GM12878 (cell line): Measurements from ENCODE around the gene TRABD2B. TPM values are rescaled to one million over a fixed set of nuclear protein-coding genes. Genes with fewer than 3 reads are reported as not detected.

Source experiments
- ATAC-seq: fragments of 200-7000 bp; cut with Tn5 transposase; 3 replicates; pipeline ENCODE4 v1.9.1; 2020; ENCODE audit warnings: mild to moderate bottlenecking, moderate library complexity
- BruUV-seq: library from RNA; stranded (reverse); fragments of 400-500 nt; replicated peaks from 2 replicates; lab custom pipeline; 2021; lab: Mats Ljungman, UMichigan
- CTCF ChIA-PET: fragments of 300-600 bp; sonication (Branson Sonifier 250); formaldehyde crosslinking; extraction: SDS; loops from one replicate; lab custom pipeline; 2021; ENCODE audit warnings: inconsistent platforms; lab: Yijun Ruan, JAX
- POLR2A ChIA-PET: fragments of 350-600 bp; formaldehyde crosslinking; extraction: SDS; loops from one replicate; lab custom pipeline; 2021; ENCODE audit warnings: inconsistent platforms; lab: Charles Lee
- RAD21 ChIA-PET: fragments of 300-600 bp; sonication (Branson Sonifier 250); formaldehyde crosslinking; loops from one replicate; lab custom pipeline; 2023; ENCODE audit warnings: antibody characterized with exemption; ENCODE audit not compliant: unreplicated experiment; lab: Charles Lee
- SMC1A ChIA-PET: fragments of 300-600 bp; sonication (Branson Sonifier 250); formaldehyde crosslinking; loops from one replicate; lab custom pipeline; 2023; ENCODE audit not compliant: unreplicated experiment, uncharacterized antibody; lab: Charles Lee
- DNase-seq: peaks from one replicate; pipeline ENCODE4 v3.0.0-alpha.2; 2011; ENCODE audit warnings: low read depth, low spot score
- FAIRE-seq: peaks from 3 replicates; lab custom pipeline; 2011; peaks lifted over from hg19 to GRCh38; lab: Jason Lieb, UNC
- H2AFZ ChIP-seq: 2 replicates; pipeline ENCODE4 v1.6.0; 2011; ENCODE audit warnings: low read depth, low read length, control low read depth; ENCODE audit not compliant: control insufficient read depth
- H3K27ac ChIP-seq: 2 replicates; pipeline ENCODE4 v1.5.1; 2011; ENCODE audit warnings: control low read depth; ENCODE audit not compliant: control insufficient read depth, insufficient read depth
- H3K27me3 ChIP-seq, 2 experiments: replicated peaks in 1 of 2; 2 replicates each; pipeline versions ENCODE4 v1.6.0 to v1.6.1; 2011; ENCODE audit warnings: low read length in 1 of 2; ENCODE audit not compliant: control insufficient read depth in 2 of 2, insufficient read depth in 2 of 2
- H3K36me3 ChIP-seq, 2 experiments: 2 replicates each; pipeline ENCODE4 v1.5.1; 2011; ENCODE audit warnings: low read length in 1 of 2; ENCODE audit not compliant: control insufficient read depth in 2 of 2, insufficient read depth in 2 of 2
- H3K4me1 ChIP-seq: 2 replicates; pipeline ENCODE4 v1.6.1; 2011; ENCODE audit warnings: mild to moderate bottlenecking, low read length, moderate library complexity, mixed read lengths; ENCODE audit not compliant: control insufficient read depth, insufficient read depth
- H3K4me2 ChIP-seq: 2 replicates; pipeline ENCODE4 v1.6.0; 2011; ENCODE audit warnings: control low read depth; ENCODE audit not compliant: control insufficient read depth, insufficient read depth
- H3K4me3 ChIP-seq: fragments of 200-600 bp; sonication (generic); 2 replicates; pipeline ENCODE4 v1.5.1; 2016
- H3K79me2 ChIP-seq: 2 replicates; pipeline ENCODE4 v1.6.0; 2011; ENCODE audit warnings: low read length; ENCODE audit not compliant: control insufficient read depth, insufficient read depth
- H3K9ac ChIP-seq: 2 replicates; pipeline ENCODE4 v1.8.0; 2011; ENCODE audit warnings: low read length, control low read depth, mixed read lengths; ENCODE audit not compliant: control insufficient read depth, insufficient read depth
- H3K9me3 ChIP-seq: replicated peaks from 3 replicates; pipeline ENCODE4 v1.5.1; 2011; ENCODE audit warnings: mild to moderate bottlenecking, low read length; ENCODE audit not compliant: control insufficient read depth, insufficient read depth
- H4K20me1 ChIP-seq: 2 replicates; pipeline ENCODE4 v1.6.0; 2011; ENCODE audit not compliant: control insufficient read depth, insufficient read depth
- ATF3 ChIP-seq: IDR thresholded peaks from 2 replicates; pipeline ENCODE4 v1.6.1; 2011; ENCODE audit warnings: low read depth, mild to moderate bottlenecking, low read length, moderate library complexity, borderline replicate concordance; ENCODE audit errors: extremely low read depth
- EED ChIP-seq: sonication (generic); IDR thresholded peaks from 2 replicates; pipeline ENCODE4 v1.6.1; 2016; ENCODE audit warnings: antibody characterized with exemption, low read depth
- ELK1 ChIP-seq: IDR thresholded peaks from 2 replicates; pipeline ENCODE4 v1.6.1; 2012; ENCODE audit warnings: low read depth, low read length, improper control_type of control experiment
- NBN ChIP-seq: fragments of 450-650 bp; IDR thresholded peaks from 2 replicates; pipeline ENCODE4 v1.6.1; 2016
- NFYB ChIP-seq: IDR thresholded peaks from 2 replicates; pipeline ENCODE4 v1.6.1; 2011; ENCODE audit warnings: low read depth, mild to moderate bottlenecking, low read length, improper control_type of control experiment, moderate library complexity; ENCODE audit not compliant: insufficient read depth
- POU2F2 ChIP-seq: IDR thresholded peaks from 3 replicates; pipeline ENCODE4 v1.6.1; 2011; ENCODE audit warnings: low read depth, mild to moderate bottlenecking, low read length, borderline replicate concordance
- RAD51 ChIP-seq: fragments of 450-650 bp; IDR thresholded peaks from 2 replicates; pipeline ENCODE4 v1.6.1; 2016; ENCODE audit warnings: moderate library complexity, mild to moderate bottlenecking, inconsistent platforms
- ZBTB40 ChIP-seq: fragments of 450-650 bp; IDR thresholded peaks from 2 replicates; pipeline ENCODE4 v1.6.1; 2016; ENCODE audit warnings: mild to moderate bottlenecking, moderate library complexity, borderline replicate concordance
- ZNF687 ChIP-seq: fragments of 450-650 bp; IDR thresholded peaks from 2 replicates; pipeline ENCODE4 v1.6.1; 2017; ENCODE audit warnings: mild to moderate bottlenecking, moderate library complexity
- WGBS: methylation state at CpG from one replicate; pipeline ENCODE4 v1.1.6; 2016; ENCODE audit warnings: low lambda C conversion rate; ENCODE audit not compliant: insufficient replicate concordance, insufficient coverage; ENCODE audit errors: missing lambda C conversion rate; 5-methylcytosine and 5-hydroxymethylcytosine counted together
- in situ Hi-C: fragments of 300-500 bp; cut with MboI; formaldehyde crosslinking; loops from 9 replicates; pipeline ENCODE4 v1.14.3; 2018; ENCODE audit warnings: mixed read lengths
- intact Hi-C: fragments of 100-400 bp; cut with micrococcal nuclease; formaldehyde crosslinking; loops from one replicate; pipeline ENCODE4 v1.14.2; 2022; ENCODE audit not compliant: unreplicated experiment
- polyA plus RNA-seq, 11 experiments: library from polyadenylated mRNA; depleted of rRNA in 4 of 11; unstranded in 6 of 11; stranded (reverse) in 5 of 11; fragments of >200 nt; fragmentation: Nextera tagmentation in 4 of 11; fragmentation: Illumina TruSeq in 1 of 11; extraction: Ambion mirVana in 4 of 11; extraction: Trizol in 1 of 11; gene quantifications; 1 replicate in 1 of 11; 2 replicates in 10 of 11; pipeline versions ENCODE4 v1.2.1 to v1.2.3, GENCODE V29; 2011 to 2016; ENCODE audit warnings: inconsistent platforms in 2 of 11, missing spikeins in 2 of 11, low read depth in 1 of 11
- total RNA-seq, 4 experiments: library from RNA; depleted of rRNA in 3 of 4; stranded (reverse); fragments of >200 nt in 3 of 4; fragmentation: Illumina TruSeq in 1 of 4; extraction: Trizol in 1 of 4; gene quantifications; 2 replicates each; pipeline versions ENCODE4 v1.2.1 to v1.2.3, GENCODE V29; 2013 to 2021

The TRABD2B gene
- total and polyA plus RNA-seq, 10 of the 15 experiments (the other 5 are each of a cell fraction or from before 2014, with no cell fraction given): not detected

- no peak for TF ChIP-seq ATF3
- no peak for TF ChIP-seq NFYB
These were observed 103.8 kb downstream of the TRABD2B start (continued) for GRCh38 chr1:47893412-47893811.

- WGBS: 7% methylated on average over 5 of the region's 5 CpGs
- H2AFZ ChIP-seq: no peak overlapping the region
- ChIA-PET RAD21 (no interaction called here), POLR2A (no interaction called here), SMC1A (no interaction called here), CTCF (no interaction called here)
- no peaks in the 10 kb centered on the region for H4K20me1 ChIP-seq
- peaks cover 0 to 2% of the 10 kb centered on the region in 2 experiments; a peak in 1 of 4 replicates for H3K27me3 ChIP-seq
- no peaks in the 10 kb centered on the region for H3K9me3 ChIP-seq
- H3K4me3 ChIP-seq: no peak overlapping the region
- no peaks in the 10 kb centered on the region for H3K79me2 ChIP-seq
- no peak overlapping the region for H3K4me2 ChIP-seq
- no peaks in the 10 kb centered on the region for H3K36me3 ChIP-seq
- DNase-seq (no peak), ATAC-seq (no peak), FAIRE-seq (no peak)
- H3K9ac ChIP-seq: no peak overlapping the region
- intact Hi-C loops (no loop called here), in situ Hi-C loops (no loop called here)
- TF ChIP-seq ZNF687 (no peak), POU2F2 (no peak), EED (no peak), RAD51 (no peak), ZBTB40 (no peak), NBN (no peak), ELK1 (no peak)
- no peak overlapping the region for H3K27ac ChIP-seq
- BruUV-seq: no TSS peak
- no peaks in the 10 kb centered on the region for H3K4me1 ChIP-seq
These were observed 106.4 kb downstream of the TRABD2B start for GRCh38 chr1:47890779-47891178.
